Tibial nerve (tissue), 4 donors: ENCODE measurements around the gene FALEC.

Experiments used
- EP300 ChIP-seq, 2 donors: sonication (generic); formaldehyde crosslinking; IDR thresholded peaks; one replicate each; pipeline ENCODE4 v1.6.1; 2017; ENCODE audit warnings: antibody characterized with exemption in 2 of 2, mild to moderate bottlenecking in 1 of 2
- POLR2A ChIP-seq, 2 donors: fragments of 450-650 bp; IDR thresholded peaks; one replicate each; pipeline ENCODE4 v1.6.1; 2017; ENCODE audit warnings: antibody characterized with exemption in 2 of 2, mild to moderate bottlenecking in 2 of 2, moderate library complexity in 2 of 2
- TF ChIP-seq, protein P1 (sequence below), 5 experiments: fragments of 200-600 bp in 3 of 5; fragments of 450-650 bp in 2 of 5; sonication (generic) in 3 of 5; IDR thresholded peaks; one replicate each; pipeline ENCODE4 v1.5.1; 2016 to 2019; ENCODE audit warnings: antibody characterized with exemption in 5 of 5, mild to moderate bottlenecking in 3 of 5, moderate library complexity in 2 of 5

DNA sequence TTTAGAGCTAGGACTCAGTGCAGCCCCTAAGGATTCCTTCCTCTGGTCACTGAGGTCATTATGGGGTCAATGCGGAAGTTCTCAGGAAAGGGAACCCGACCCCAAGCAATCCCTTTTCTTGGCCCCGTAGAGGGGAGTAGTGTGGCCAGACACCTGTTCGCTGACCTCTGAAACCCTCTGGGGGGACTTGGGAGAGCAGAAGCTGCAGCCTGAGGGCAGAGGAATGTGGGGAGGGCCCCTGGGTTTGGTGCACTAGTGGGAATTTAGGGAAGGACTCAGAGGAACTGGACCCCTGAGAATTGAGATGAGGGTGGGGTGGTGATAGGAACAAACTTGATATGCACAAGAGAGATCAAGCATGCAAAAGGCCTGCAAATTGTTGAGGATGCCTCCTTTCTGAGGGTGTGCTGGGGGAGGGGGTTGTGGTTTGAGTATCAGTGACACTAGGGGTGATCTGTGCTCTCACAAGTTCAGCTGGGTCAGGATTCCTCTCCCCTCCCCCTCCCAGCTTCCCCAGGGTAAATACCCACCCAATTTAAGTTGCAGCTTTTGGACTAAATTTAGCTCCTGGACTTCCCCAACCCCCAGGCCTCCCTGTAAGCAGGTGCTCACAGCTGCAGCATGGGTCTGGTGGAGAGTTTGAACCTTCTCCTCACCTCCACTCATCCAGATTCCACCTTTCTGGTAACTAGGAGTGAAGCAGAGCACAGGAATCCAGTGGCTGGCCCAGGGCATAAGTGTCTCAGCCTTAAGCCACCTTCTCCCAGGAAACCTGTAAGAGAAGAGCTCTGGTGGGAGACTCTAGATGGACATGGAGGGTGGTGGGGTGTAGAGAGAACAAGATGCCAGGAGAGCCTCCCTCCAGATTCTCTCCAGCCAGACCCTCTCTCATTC, 47.1 kb downstream of the FALEC start:
- TF ChIP-seq, protein P1, sequence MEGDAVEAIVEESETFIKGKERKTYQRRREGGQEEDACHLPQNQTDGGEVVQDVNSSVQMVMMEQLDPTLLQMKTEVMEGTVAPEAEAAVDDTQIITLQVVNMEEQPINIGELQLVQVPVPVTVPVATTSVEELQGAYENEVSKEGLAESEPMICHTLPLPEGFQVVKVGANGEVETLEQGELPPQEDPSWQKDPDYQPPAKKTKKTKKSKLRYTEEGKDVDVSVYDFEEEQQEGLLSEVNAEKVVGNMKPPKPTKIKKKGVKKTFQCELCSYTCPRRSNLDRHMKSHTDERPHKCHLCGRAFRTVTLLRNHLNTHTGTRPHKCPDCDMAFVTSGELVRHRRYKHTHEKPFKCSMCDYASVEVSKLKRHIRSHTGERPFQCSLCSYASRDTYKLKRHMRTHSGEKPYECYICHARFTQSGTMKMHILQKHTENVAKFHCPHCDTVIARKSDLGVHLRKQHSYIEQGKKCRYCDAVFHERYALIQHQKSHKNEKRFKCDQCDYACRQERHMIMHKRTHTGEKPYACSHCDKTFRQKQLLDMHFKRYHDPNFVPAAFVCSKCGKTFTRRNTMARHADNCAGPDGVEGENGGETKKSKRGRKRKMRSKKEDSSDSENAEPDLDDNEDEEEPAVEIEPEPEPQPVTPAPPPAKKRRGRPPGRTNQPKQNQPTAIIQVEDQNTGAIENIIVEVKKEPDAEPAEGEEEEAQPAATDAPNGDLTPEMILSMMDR (IDR thresholded peaks at IDR 0.05): no peak
- TF ChIP-seq POLR2A (IDR thresholded peaks at IDR 0.05) (no peak), EP300 (IDR thresholded peaks at IDR 0.05) (no peak)
